Thyroid gland (tissue), 4 donors: ENCODE measurements around the gene TNKS2.

ENCODE experiments used
- CTCF ChIP-seq, 6 experiments: fragments of 200-600 bp in 3 of 6; fragments of 450-650 bp in 3 of 6; sonication (generic) in 3 of 6; IDR thresholded peaks; one replicate each; pipeline ENCODE4 v1.5.1; 2016 to 2019; ENCODE audit warnings: antibody characterized with exemption in 6 of 6, mild to moderate bottlenecking in 2 of 6, inconsistent platforms in 1 of 6, moderate library complexity in 1 of 6
- POLR2A ChIP-seq, 2 donors: fragments of 450-650 bp; IDR thresholded peaks; one replicate each; pipeline ENCODE4 v1.6.1; 2017; ENCODE audit warnings: antibody characterized with exemption in 2 of 2, mild to moderate bottlenecking in 2 of 2, moderate library complexity in 1 of 2

- no peak for TF ChIP-seq CTCF (IDR thresholded peaks at IDR 0.05)
- TF ChIP-seq POLR2A (IDR thresholded peaks at IDR 0.05) = no peak
These were observed 109.7 kb downstream of the TNKS2 start for GRCh38 chr10:91907914-91908336.
